A673 (cell line): ENCODE measurements around the gene PHKB.

Experiments
- CTCF ChIP-seq: fragments of 300-800, 200-600 bp; sonication (generic); conservative IDR thresholded peaks from 2 replicates; pipeline ENCODE4 v1.5.1; 2017; ENCODE audit warnings: low read depth, mild to moderate bottlenecking, antibody characterized with exemption, low read length, moderate library complexity, mixed read lengths
- EZH2 ChIP-seq: fragments of 200-600 bp; sonication (generic); IDR thresholded peaks from 2 replicates; pipeline ENCODE4 v1.6.1; 2017; ENCODE audit warnings: borderline replicate concordance, low read depth, mild to moderate bottlenecking, mixed read lengths, antibody characterized with exemption, low read length; ENCODE audit not compliant: poor library complexity, severe bottlenecking

DNA sequence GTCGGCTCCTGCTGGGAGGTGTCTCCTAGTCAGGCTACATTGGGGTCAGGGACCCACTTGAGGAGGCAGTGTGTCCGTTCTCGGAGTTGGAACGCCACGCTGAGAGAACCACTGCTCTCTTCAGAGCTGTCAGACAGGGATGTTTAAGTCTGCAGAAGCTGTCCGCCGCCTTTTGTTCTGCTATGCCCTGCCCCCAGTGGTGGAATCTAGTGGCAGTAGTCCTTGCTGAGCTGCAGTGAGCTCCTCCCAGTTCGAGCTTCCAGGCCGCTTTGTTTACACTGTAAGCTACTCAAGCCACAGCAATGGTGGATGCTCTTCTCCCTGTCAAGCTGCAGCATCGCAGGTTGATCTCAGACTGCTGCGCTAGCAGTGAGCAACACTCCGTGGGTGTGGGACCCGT lies 36.3 kb upstream of the PHKB start:
- no peak for TF ChIP-seq CTCF
- TF ChIP-seq EZH2 = no peak
